Stimulated activated CD8-positive, alpha-beta memory T cell treated with anti-CD3 and anti-CD28 coated beads, Interleukin-2, amount 100 ng/mL, for 1 hour (primary cell): Measurements from ENCODE around the gene DOP1B.
"Not testable (repeated sequence)": the region's sequence is repeated elsewhere in the genome, so short reads cannot be mapped to it uniquely, and the experiment has no call there.

ENCODE experiments used
- DNase-seq, 2 donors: peaks; one replicate each; pipeline ENCODE4 v3.0.0-alpha.2; 2020; ENCODE audit warnings: low read depth in 2 of 2

Gene DOP1B

DNA sequence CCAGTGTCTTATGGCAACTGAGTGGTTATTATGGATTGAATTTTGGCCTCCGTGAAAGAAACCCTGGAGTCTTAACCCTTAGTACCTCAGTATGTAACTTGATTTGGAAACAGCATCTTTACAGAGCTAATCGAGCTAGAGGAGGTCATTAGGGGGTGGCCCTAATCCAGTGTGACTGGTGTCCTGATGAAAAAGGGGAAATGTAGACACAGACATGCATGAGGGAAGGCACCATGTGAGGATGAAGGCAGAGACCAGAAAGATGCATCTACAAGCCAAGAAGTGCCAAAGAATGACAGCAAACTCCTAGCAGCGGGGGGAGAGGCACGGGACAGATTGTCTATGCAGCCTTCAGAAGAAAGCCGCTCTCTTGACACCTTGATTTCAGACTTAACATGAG is 14.7 kb downstream of the DOP1B start:
- no peak for DNase-seq

DNA sequence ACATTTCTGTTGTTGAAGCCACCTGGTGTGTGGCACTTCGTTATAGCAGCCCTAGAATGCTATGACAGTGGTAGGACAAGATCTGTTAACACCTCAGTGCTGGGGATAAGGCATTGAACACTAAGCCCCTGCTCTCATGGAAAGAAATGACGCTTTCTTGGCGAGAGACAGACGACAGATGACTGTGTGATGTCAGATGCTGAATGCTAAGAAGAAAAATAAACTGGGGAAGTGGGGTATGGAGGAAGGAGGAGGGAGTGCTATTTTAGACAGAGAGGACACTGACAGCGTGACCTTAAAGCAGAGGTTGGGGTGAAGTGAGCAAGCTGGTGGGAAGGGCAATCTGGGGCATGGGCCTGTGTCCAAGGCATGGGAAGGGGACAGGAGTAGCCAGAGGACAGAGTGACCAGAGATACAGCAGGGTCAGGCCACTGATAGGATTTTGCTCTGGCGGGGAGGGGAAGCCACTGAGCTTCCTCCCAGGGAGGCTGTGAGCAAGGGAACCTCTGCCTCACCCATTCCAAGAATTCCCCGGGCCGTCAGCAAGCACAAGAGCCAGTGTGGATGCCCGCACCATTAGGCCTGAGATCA is 15.2 kb downstream of the DOP1B start:
- DNase-seq = no peak

DNA sequence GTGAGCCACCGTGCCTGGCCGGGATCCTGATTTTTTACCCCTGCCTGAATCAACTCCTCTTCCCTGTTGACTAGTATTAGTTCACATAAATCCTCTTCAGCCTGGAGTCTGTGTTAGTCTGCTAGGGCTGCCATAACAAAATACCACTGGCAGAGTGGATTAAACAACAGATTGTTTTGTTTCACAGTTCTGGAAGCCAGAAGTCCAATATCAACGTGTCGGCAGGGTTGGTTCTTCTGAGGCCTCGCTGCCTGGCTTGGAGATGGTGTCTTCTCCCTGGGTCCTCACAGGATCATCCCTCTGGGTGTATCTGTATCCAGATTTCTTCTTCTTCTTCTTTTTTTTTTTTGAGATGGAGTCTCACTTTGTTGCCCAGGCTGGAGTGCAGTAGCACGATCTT is 18.2 kb downstream of the DOP1B start:
- no peak for DNase-seq

DNA sequence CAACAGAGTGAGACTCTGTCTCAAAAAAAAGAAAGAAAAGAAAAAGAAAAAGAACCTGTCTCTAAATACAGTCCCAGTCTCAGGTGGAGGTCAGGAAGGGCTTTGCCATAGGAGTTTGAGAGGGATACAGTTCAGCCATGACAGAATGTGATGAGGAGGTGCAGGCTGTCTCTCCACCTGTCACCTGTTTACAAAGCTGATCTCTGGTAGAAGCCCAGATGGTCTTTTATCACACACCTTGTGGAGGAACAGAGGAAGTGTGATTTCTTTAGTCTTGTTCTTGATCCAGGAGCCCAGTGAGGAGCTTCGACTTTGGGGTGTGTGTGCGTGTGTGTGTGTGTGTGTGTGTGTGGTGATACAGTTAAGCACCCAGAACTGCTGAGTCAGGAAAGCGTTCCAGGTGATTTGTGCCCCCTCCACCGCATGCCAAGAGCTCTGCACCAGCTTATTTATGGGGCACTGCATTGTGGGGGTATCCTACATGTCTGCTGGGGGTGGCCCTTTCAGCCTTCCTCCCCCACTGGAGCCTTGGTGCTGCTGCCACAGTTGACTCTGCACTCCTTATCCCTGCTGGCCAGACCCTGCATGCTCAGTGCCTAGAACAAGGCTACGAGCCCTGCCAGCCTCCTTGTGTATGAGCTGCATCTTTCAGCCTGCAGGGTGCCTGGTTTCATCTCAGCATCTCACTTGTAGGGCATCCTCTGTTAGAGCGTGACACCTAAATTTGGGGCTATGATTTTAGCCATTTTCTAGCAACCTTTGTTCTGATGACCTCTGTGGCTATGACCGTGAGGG is 19.3 kb downstream of the DOP1B start:
- no peak for DNase-seq

DNA sequence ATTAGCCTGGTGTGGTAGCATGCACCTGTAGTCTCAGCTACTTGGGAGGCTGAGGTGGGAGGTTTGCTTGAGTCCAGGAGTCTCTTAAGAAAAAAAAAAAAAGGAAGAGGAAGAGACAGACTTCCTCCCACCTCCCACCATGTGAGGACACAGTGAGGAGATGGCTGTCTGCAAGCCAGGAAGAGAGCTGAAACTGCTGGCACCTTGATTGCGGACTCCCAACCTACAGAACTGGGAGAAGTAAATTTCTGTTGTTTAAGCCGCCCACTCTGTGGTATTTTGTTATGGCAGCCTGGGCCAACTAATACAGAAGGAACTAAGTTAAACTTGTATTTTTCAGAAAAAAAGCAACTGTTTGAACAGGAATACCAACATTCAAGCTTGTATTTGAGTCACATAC is 21.7 kb downstream of the DOP1B start:
- no peak for DNase-seq

DNA sequence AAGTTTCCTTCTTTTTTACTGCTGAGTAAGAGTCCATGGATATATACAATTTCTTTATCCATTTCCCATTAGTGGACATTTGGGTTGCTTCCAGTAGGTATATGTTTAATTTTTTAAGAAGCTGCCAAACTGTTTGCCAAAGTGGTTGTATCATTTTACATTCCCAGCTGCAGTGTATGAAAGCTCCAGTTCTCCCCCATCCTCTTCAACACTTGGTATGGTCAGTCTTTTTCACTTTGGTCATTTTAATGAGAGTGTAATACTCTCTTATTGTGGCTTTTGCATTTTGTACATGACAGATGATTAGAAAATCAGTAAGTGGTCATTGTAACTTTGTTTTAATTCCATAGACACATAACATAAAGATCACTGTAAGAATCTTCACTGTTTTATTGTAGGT is 22.5 kb downstream of the DOP1B start:
- DNase-seq = no peak

DNA sequence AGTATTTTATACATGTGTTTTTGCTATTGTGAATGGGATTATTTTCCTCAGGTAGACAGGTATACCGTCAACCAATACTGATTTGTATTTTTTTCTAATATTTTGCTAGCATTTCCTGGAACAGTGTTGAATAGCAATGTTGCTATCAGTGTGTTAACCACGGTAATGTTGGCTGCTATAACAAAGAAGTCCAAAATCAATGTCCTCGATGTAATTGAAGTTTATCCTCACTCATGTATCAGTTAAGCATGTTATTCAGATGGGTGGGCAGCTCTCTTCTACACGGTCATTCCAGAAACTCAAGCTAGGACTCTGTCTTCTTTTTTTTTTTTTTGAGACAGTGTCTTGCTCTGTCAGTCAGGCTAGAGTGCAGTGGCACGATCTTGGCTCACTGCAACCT is 24.3 kb downstream of the DOP1B start:
- no peak for DNase-seq

DNA sequence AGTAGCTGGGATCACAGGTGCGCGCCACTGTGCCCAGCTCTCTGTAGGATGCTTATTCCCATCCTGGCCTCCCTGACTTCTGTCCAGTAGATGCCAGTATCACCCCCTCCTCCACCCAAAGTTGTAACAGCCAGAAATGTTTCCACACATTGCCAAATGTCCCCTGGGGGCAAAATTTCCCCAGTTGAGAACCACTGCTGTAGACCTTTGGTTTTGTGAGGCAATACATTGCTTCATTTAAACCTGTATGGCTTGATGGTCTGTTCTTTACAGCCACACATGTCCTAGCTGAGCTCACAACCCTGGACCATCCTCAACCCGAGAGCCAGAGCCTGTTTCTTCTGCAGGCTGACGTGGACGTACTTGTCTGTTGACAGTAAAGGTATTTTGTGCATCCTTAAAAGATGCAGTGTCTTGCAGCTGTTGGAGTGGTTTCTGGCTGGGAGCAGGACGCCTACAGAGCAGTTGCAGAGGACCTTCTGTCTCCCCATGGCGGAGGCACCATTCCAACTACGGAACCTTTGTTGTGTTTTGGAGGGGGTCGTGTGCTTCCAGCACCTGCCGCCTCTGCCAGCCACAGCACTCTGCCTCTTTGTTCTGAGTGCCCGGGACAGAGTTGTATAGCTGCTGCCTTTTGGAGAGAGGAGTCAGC is 26.6 kb downstream of the DOP1B start:
- DNase-seq = no peak

DNA sequence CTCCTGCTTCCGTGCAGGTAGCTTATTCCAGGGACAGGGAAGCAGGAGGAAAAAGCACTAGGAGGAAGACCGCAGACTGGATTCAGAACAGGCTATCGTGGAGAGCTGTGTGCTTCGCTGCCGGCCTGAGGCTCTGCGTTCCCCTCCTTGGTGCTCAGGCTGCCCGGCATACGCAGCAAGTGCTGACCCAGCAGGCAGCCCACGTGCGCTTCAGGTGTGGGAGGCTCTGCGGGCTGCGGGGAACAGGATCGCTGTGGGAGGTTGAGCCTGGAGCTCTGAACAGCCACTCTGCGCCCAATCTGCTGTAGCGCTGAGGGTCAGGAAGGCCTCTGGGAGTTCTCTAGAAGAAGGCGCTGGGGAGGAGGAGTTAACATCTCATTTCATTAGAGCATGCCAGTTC is 27.9 kb downstream of the DOP1B start:
- no peak for DNase-seq

DNA sequence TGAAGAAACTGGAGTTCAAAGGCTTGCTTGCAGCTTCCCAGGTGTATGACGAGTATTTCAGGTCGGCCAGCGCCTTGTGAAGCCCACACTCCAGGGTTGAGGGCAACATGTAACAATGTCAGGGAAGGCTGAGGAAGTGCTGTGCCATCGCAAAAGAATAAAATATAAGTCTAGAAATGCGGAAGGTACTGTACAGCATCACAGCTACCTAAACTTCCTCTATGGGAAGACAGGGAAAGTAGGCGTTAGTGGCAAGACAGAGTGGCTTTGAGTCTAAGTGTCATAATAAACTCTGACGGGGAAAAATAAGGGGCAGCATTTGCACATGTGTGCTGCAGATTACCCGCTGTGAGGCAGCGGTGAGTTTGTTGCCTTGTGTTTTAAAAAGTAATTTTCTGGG is 28.9 kb downstream of the DOP1B start:
- DNase-seq = no peak

DNA sequence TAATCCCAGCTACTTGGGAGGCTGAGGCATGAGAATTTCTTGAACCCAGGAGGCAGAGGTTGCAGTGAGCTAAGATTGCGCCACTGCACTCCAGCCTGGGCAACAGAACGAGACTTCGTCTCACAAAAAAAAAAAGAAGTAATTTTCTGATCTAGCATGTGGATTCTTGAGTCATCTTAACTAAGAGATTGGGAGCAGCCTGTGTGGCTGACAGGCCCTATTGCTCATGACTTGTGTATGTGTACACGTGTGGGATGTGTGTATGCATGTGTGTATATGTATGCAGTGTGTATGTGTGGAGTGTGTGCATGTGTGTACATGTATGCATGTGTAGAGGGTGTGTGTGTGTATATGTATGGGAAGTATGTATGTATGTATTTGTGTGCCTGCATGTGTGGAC is 29.5 kb downstream of the DOP1B start:
- no peak for DNase-seq

DNA sequence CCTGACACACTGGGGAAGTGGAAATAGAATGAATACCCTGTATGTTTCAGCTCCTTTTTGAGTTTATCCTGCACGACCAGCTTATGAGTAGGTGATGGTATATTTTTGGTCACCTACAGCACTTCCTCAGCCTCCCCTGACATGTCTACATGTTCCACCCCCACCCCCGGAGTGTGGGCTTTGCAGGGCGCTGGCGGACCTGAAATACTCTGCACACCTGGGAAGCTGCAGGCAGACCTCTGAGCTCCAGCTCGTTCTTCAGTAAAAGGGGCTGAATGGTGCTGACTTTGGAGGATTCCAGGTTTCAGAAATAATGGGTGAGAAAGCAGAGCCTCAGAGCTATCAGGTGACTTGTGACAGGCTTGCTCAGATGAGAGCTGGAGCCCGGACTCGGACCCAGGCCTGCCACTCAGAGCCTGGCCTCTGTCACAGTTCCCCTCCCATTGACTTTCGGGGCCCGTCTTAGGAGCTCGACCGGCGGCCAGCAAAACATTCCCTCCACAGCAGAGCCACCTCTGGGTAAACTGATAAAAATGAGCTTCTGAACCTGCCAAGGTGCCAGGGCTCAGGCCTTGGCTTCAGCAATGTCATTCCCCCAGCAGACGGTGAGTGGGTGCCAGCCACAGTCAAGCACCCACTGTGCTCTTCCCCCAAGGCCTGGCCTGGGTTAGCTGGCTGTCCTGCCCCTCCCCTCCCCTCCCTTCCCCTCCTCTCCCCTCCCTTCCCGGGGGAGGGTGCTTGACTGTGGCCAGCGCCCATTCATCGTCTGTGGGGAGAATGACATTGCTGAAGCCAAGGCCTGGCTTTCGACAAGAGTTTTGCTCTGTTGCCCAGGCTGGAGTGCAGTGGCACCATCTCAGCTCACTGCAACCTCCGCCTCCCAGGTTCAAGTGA is 30.1 kb downstream of the DOP1B start:
- DNase-seq = no peak

DNA sequence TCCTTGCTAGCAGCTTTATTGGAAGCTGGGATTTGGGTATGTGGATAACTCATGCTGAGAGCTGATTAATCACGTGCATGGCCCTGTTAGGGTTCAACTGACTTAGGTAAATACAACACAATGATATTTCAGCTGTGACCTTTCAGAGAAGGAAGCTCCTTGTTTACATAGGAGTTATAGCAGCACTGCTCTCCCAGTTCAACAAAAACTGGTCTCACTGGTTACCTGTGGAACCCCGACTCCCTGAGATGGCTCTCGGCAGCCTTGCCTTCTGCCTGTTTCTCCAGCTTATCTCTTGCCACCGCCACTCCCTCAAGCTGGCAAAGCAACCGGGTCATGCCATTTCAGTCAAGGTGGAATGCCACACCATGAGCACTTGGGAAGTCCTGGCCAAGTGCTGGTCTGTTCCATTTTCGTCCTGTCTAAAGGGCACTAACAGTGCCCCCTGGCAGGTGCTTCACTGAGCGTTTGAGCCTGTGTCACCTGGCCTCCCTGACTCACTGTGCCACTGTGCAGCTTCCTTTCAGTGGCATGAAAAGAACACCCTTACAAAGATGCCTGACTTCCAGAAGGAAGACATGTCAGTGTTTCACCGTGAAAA is 31.6 kb downstream of the DOP1B start:
- no peak for DNase-seq

DNA sequence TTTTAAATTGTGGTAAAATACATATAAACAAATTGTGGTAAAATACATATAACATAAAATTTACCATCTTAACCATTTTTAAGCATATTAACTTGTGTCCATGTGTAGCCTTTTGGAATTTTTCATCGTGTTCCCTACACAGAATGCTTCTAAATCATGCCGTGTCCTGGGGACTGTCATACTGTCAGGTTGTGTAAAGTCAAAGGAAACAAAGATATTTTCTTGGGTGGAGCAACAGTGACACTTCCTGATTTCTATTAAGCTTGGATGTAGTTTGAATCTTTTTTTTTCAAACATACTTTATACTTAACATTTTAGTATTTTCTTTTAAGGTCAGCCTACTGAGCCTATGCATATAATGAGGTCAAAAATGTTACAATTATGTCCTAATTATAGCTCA is 32.3 kb downstream of the DOP1B start:
- no peak for DNase-seq

DNA sequence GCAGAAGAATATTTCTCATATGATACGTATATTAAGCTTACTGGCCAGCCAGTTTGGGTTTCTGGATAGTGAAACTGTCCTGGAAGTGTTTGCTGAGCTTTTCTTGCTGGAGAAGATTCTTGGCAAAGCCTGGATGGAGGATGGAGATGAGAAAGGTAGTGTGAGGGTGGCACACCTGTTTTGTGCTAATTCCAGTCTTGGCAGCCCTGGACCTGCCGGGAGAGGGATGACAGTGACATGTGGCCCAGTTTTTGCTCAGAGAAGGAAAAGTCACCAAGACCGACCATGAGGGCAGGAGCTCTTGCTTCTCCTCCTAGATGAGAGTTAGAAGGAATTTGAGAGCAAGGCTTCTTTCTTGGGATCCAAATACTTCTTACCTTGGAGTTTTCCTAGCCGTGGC is 34.1 kb downstream of the DOP1B start:
- DNase-seq = no peak

DNA sequence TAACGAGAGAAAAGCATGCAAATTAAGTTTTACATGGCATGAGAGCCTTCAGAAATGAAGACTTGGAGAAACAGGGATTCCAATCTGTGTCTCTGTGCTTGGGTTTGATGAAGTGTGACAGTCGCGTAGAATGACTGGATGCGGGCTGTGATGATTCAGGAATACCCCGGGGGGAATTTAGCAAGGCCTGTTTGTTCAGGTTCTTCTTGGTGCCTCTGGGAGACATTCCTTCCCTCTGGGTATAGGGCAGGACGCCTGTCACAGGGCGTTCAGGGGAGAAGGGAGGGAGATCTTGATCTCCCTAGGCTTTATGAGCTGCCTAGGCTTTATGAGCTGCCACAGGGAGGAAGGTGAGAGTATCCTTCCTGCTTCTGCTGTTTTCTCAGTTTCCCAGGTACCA is 36.6 kb downstream of the DOP1B start:
- no peak for DNase-seq

DNA sequence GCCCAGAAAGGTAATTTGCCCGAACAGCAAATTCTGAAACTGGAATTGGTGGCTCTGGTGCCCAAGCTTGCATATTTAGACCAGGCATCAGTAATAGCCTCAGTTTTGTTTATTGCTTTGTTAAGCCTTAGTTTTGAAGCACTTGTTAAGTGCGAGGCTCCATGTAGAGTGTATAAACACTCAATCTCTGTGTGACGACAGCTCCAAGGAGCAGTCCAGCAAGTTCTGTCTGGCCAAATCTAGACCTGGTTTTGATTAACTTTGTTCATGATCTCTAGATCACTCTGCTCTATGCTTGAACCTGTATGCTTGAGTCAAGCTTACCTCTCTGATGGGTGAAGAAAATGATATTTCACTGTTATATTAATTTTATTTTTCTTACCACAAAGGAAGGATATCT is 37.4 kb downstream of the DOP1B start:
- no peak for DNase-seq

DNA sequence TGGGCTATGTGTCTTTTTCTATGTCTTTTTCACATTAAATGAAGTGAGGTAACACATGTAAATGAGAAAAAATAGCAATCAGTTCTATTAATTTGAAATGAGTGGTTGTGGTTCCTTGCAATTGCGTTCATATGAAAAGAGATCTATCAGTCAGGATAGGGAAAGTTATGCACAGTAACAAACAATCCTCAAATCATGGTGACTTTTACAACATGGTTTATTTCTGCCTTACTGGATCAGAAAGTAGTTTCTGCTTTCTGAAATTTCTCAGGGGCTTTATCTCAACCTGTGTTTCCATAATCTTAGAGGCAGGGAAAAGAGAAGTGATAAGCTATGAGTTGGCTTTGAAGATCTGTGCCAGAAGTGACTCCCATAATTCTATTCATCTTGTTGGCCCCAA is 39.0 kb downstream of the DOP1B start:
- DNase-seq = no peak

DNA sequence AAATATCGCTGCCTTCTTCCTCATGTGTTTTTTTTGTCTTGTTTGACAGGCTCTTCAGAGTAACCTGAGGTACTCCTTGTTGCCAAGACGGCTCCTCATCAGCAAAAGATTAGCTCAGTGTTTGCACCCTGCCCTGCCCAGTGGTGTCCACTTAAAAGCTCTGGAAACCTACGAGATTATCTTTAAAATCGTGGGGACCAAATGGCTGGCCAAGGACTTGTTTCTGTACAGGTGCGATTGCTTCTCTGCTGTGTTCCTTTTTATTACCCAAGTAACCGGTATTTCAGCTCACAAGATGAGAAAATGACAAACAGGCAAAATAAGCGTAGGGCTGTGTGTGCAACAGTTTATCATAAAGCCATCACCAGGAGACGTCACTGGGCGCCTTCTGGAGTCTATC is 42.4 kb downstream of the DOP1B start:
- DNase-seq = no peak

DNA sequence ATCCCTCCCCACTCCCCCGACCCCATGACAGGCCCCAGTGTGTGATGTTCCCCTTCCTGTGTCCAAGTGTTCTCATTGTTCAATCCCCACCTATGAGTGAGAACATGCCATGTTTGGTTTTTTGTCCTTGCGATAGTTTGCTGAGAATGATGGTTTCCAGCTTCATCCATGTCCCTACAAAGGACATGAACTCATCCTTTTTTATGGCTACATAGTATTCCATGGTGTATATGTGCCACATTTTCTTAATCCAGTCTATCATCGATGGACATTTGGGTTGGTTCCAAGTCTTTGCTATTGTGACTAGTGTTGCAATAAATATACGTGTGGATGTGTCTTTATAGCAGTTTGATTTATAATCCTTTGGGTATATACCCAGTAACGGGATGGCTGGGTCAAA is 43.0 kb downstream of the DOP1B start:
- DNase-seq = not testable (repeated sequence)

DNA sequence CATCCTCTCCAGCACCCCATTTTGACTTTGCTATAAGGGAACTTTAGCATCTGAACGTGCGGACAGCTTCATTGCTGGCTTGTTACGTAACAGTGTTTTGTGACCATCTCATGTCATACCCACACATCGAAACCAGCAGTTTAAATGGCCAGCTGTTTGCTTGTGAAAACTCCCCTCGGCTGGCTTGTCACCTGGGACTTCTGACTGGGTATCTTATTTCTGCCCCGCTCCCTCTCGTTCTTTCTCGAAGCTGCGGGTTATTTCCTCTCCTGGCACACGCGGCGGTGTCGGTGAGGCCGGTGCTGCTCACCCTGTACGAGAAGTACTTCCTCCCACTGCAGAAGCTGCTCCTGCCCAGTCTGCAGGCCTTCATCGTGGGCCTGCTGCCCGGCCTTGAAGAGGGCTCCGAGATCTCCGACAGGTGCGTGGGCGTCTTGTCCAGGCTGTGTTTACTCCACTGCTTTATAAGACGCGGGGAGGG is 43.5 kb downstream of the DOP1B start:
- DNase-seq = no peak
